BE2C (cell line): ENCODE data around the gene SPG21.

Experiments used
- DNase-seq: peaks from one replicate; pipeline ENCODE4 v3.0.0-alpha.2; 2020
- H3K27me3 ChIP-seq: fragments of 250-450 bp; sonication (Bioruptor Pico); 2 replicates; pipeline ENCODE4 v1.5.1; 2020; ENCODE audit warnings: mild to moderate bottlenecking
- H3K36me3 ChIP-seq: fragments of 250-450 bp; sonication (Bioruptor Pico); 2 replicates; pipeline ENCODE4 v1.5.1; 2020; ENCODE audit warnings: mild to moderate bottlenecking
- H3K4me1 ChIP-seq: fragments of 250-450 bp; sonication (Bioruptor Pico); 2 replicates; pipeline ENCODE4 v1.5.1; 2020
- H3K4me3 ChIP-seq: 2 replicates; pipeline ENCODE4 v1.5.1; 2011; ENCODE audit warnings: low read depth, low read length
- H3K9me3 ChIP-seq: fragments of 250-450 bp; sonication (Bioruptor Pico); 2 replicates; pipeline ENCODE4 v1.5.1; 2020
- TF ChIP-seq, protein P1 (sequence below): IDR thresholded peaks from 2 replicates; pipeline ENCODE4 v1.5.1; 2012; ENCODE audit warnings: mild to moderate bottlenecking, low read depth, low read length

Gene SPG21

GRCh38 chr15:64985366-64986033 lies 4.2 kb downstream of the SPG21 start:
- TF ChIP-seq, protein P1, sequence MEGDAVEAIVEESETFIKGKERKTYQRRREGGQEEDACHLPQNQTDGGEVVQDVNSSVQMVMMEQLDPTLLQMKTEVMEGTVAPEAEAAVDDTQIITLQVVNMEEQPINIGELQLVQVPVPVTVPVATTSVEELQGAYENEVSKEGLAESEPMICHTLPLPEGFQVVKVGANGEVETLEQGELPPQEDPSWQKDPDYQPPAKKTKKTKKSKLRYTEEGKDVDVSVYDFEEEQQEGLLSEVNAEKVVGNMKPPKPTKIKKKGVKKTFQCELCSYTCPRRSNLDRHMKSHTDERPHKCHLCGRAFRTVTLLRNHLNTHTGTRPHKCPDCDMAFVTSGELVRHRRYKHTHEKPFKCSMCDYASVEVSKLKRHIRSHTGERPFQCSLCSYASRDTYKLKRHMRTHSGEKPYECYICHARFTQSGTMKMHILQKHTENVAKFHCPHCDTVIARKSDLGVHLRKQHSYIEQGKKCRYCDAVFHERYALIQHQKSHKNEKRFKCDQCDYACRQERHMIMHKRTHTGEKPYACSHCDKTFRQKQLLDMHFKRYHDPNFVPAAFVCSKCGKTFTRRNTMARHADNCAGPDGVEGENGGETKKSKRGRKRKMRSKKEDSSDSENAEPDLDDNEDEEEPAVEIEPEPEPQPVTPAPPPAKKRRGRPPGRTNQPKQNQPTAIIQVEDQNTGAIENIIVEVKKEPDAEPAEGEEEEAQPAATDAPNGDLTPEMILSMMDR: no peak
- no peak for DNase-seq
- H3K9me3 ChIP-seq: no peaks in the 10 kb centered on the region
- peaks cover 5% of the 10 kb centered on the region; the same call in 1 of the 2 replicates for H3K36me3 ChIP-seq
- H3K4me1 ChIP-seq: peaks cover 4% of the 10 kb centered on the region; the same call in 1 of the 2 replicates
- no peaks in the 10 kb centered on the region for H3K27me3 ChIP-seq
- no peak overlapping the region for H3K4me3 ChIP-seq

- Histone ChIP-seq H3K4me1 (no peaks in the 10 kb centered on the region), H3K36me3 (peaks cover 22% of the 10 kb centered on the region), H3K27me3 (no peaks in the 10 kb centered on the region), H3K9me3 (no peaks in the 10 kb centered on the region), H3K4me3 (no peak overlapping the region)
- DNase-seq: no peak
- TF ChIP-seq, protein P1: no peak
Measured at GRCh38 chr15:64982472-64982871, 7.2 kb downstream of the SPG21 start.

- no peaks in the 10 kb centered on the region for H3K27me3 ChIP-seq
- no peaks in the 10 kb centered on the region for H3K9me3 ChIP-seq
- no peaks in the 10 kb centered on the region for H3K4me1 ChIP-seq
- H3K4me3 ChIP-seq: no peak overlapping the region
- H3K36me3 ChIP-seq: peaks cover 23% of the 10 kb centered on the region
- DNase-seq: no peak
- TF ChIP-seq, protein P1: no peak
Measured at GRCh38 chr15:64981812-64982431, 7.8 kb downstream of the SPG21 start.

GRCh38 chr15:64979252-64979710 lies 10.4 kb downstream of the SPG21 start:
- H3K9me3 ChIP-seq: no peaks in the 10 kb centered on the region
- peaks cover 35% of the 10 kb centered on the region for H3K36me3 ChIP-seq
- H3K4me3 ChIP-seq: no peak overlapping the region
- no peaks in the 10 kb centered on the region for H3K4me1 ChIP-seq
- no peak for DNase-seq
- TF ChIP-seq, protein P1: no peak
- no peaks in the 10 kb centered on the region for H3K27me3 ChIP-seq

DNA sequence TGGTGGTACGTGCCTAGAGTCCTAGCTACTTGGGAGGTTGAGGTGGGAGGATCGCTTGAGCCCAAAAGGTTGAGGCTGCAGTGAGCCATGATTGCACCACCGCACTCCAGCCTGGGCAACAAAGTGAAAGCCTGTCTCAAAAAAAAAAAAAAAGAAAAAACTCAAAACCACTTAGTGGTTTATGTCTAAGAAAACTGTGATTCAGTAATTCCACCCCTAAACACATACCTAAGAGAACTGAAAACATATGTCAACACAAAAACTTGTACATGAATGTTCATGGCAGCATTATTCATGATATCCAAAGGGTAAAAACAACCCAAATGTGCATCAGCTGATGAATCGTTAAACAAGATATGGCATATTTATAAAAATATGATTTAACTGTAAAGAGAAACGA lies 14.3 kb downstream of the SPG21 start:
- no peak for DNase-seq
- TF ChIP-seq, protein P1: no peak
- no peak overlapping the region for H3K4me3 ChIP-seq

DNA sequence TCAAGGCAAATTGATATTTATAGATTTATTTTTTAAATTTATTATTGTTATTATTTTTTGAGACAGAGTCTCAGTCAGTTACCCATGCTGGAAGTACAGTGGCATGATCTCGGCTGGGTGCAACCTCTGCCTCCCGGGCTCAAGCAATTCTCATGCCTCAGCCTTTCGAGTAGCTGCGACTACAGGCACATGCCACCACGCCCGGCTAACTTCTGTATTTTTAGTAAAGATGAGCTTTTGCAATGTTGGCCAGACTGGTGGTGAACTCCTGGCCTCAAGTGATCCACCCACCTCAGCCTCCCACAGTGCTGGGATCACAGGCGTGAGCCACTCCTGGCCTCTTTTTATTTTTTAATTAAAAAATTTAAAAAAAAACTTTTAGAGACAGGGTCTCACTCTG lies 19.0 kb downstream of the SPG21 start:
- TF ChIP-seq, protein P1: no peak
- H3K4me3 ChIP-seq: no peak overlapping the region
- peaks cover 53% of the 10 kb centered on the region for H3K36me3 ChIP-seq
- H3K9me3 ChIP-seq: no peaks in the 10 kb centered on the region
- no peak for DNase-seq
- H3K4me1 ChIP-seq: no peaks in the 10 kb centered on the region
- H3K27me3 ChIP-seq: no peaks in the 10 kb centered on the region

More for the DNA sequence above, 14.3 kb downstream of the SPG21 start:
- no peaks in the 10 kb centered on the region for H3K4me1 ChIP-seq
- peaks cover 57% of the 10 kb centered on the region for H3K36me3 ChIP-seq
- H3K9me3 ChIP-seq: no peaks in the 10 kb centered on the region
- H3K27me3 ChIP-seq: no peaks in the 10 kb centered on the region
